ENCODE results near the gene LSM11. TPM values are rescaled to one million over a fixed set of nuclear protein-coding genes. Genes with fewer than 3 reads are reported as not detected.
"Not testable (repeated sequence)": the region's sequence is repeated elsewhere in the genome, so short reads cannot be mapped to it uniquely, and the experiment has no call there.

The LSM11 gene
- total and polyA plus RNA-seq, 2 donors (not counting 1 experiment from before 2014, with no cell fraction given) = 1.00 to 4.2 TPM

GRCh38 chr5:157698674-157699073, 44.8 kb upstream of the LSM11 start:
- H3K36me3 ChIP-seq (replicated peaks in 1 of 2; ENCODE audit: control extremely low read depth in 1 of 2, control insufficient read depth in 1 of 2, extremely low read depth in 1 of 2, insufficient read depth in 2 of 2, low read length in 1 of 2); ATAC-seq (ENCODE audit: low read depth); H3K27me3 ChIP-seq (replicated peaks in 1 of 4; ENCODE audit: control extremely low read depth in 1 of 4, control insufficient read depth in 3 of 4, insufficient read depth in 4 of 4, low read length in 3 of 4); POLR2A ChIA-PET; H3K4me1 Mint-ChIP-seq; H3K27ac ChIP-seq (ENCODE audit: low read length in 2 of 2); intact Hi-C loops (cut with micrococcal nuclease); H2AFZ ChIP-seq (ENCODE audit: insufficient read depth, low read depth, low read length, poor library complexity, severe bottlenecking); H3K4me2 ChIP-seq (replicated peaks; ENCODE audit: low read depth, low read length, poor library complexity, severe bottlenecking); H3K79me2 ChIP-seq (ENCODE audit: control insufficient read depth, insufficient read depth, low read length); H3K4me1 ChIP-seq (ENCODE audit: control insufficient read depth in 2 of 2, insufficient read depth in 2 of 2, low read length in 2 of 2); H3K4me3 ChIP-seq (ENCODE audit: control extremely low read depth in 1 of 5, extremely low read depth in 1 of 5, insufficient read depth in 1 of 5, low read depth in 2 of 5, low read length in 4 of 5); H3K9me3 Mint-ChIP-seq (ENCODE audit: insufficient read depth); H3K9ac ChIP-seq (ENCODE audit: low read length); H3K4me3 Mint-ChIP-seq; H3K27ac Mint-ChIP-seq; CTCF ChIA-PET; H3K27me3 Mint-ChIP-seq; H4K20me1 ChIP-seq (ENCODE audit: control insufficient read depth, insufficient read depth, low read length, poor library complexity, severe bottlenecking): not testable (repeated sequence)
- WGBS (ENCODE audit: insufficient coverage) = 80% methylated on average over 3 of the region's 4 CpGs
- DNase-seq = peak; percentile 22
- H3K9me3 ChIP-seq (ENCODE audit: control extremely low read depth in 1 of 3, control insufficient read depth in 2 of 3, insufficient read depth in 1 of 3, low read length in 2 of 3) = peaks cover 7 to 25% (median 12%) of the 10 kb centered on the region in 3 donors

- H3K27ac ChIP-seq (ENCODE audit: low read length in 2 of 2) = no peak overlapping the region
- WGBS (ENCODE audit: insufficient coverage) = no CpG with 5 or more reads among the region's 3 CpGs
- H3K27me3 Mint-ChIP-seq = no peaks in the 10 kb centered on the region
- DNase-seq (no peak), ATAC-seq (ENCODE audit: low read depth) (no peak)
- no peaks in the 10 kb centered on the region for H3K79me2 ChIP-seq (ENCODE audit: control insufficient read depth, insufficient read depth, low read length)
- H3K36me3 ChIP-seq (replicated peaks in 1 of 2; ENCODE audit: control extremely low read depth in 1 of 2, control insufficient read depth in 1 of 2, extremely low read depth in 1 of 2, insufficient read depth in 2 of 2, low read length in 1 of 2) = no peaks in the 10 kb centered on the region
- no peak overlapping the region for H3K4me3 Mint-ChIP-seq
- no peaks in the 10 kb centered on the region for H3K4me1 ChIP-seq (ENCODE audit: control insufficient read depth in 2 of 2, insufficient read depth in 2 of 2, low read length in 2 of 2)
- no peak overlapping the region for H2AFZ ChIP-seq (ENCODE audit: insufficient read depth, low read depth, low read length, poor library complexity, severe bottlenecking)
- TF ChIP-seq EZH2 (IDR thresholded peaks at IDR 0.05; ENCODE audit: borderline replicate concordance, insufficient read depth, low read depth, low read length, poor library complexity, severe bottlenecking) (no peak), CTCF (IDR thresholded peaks at IDR 0.05) (no peak)
- no peaks in the 10 kb centered on the region for H3K4me1 Mint-ChIP-seq
- no peak overlapping the region for H3K4me2 ChIP-seq (replicated peaks; ENCODE audit: low read depth, low read length, poor library complexity, severe bottlenecking)
- H4K20me1 ChIP-seq (ENCODE audit: control insufficient read depth, insufficient read depth, low read length, poor library complexity, severe bottlenecking) = no peaks in the 10 kb centered on the region
- H3K9me3 ChIP-seq (ENCODE audit: control extremely low read depth in 1 of 3, control insufficient read depth in 2 of 3, insufficient read depth in 1 of 3, low read length in 2 of 3) = peaks cover 4 to 10% (median 5%) of the 10 kb centered on the region in 3 donors
- POLR2A ChIA-PET = no interaction called here
- intact Hi-C loops (cut with micrococcal nuclease) = no loop called here
- peaks cover 2% of the 10 kb centered on the region for H3K9me3 Mint-ChIP-seq (ENCODE audit: insufficient read depth)
- no peaks in the 10 kb centered on the region for H3K27me3 ChIP-seq (replicated peaks in 1 of 4; ENCODE audit: control extremely low read depth in 1 of 4, control insufficient read depth in 3 of 4, insufficient read depth in 4 of 4, low read length in 3 of 4)
- H3K9ac ChIP-seq (ENCODE audit: low read length) = no peak overlapping the region
- CTCF ChIA-PET = no interaction called here
- H3K4me3 ChIP-seq (ENCODE audit: control extremely low read depth in 1 of 5, extremely low read depth in 1 of 5, insufficient read depth in 1 of 5, low read depth in 2 of 5, low read length in 4 of 5) = no peak overlapping the region
- no peak overlapping the region for H3K27ac Mint-ChIP-seq
These were observed 39.8 kb upstream of the LSM11 start for GRCh38 chr5:157703736-157704135.

Data from B cell (primary cell).